Right cardiac atrium (tissue), 5 donors: Measurements from ENCODE around the gene PPP4R3A. TPM values are rescaled to one million over a fixed set of nuclear protein-coding genes. Genes with fewer than 3 reads are reported as not detected.
A peak's percentile ranks its signal among the peaks of the same experiment; 100 is the strongest.
"Not testable (repeated sequence)": the region's sequence is repeated elsewhere in the genome, so short reads cannot be mapped to it uniquely, and the experiment has no call there.

ENCODE experiments used
- ATAC-seq, 2 donors: fragments of 200-7000 bp; cut with Tn5 transposase; one replicate each; pipeline versions ENCODE4 v1.8.0 to v1.9.1; 2020; ENCODE audit warnings: moderate library complexity in 2 of 2, mild to moderate bottlenecking in 1 of 2
- DNase-seq, 3 donors: peaks; one replicate each; pipeline ENCODE4 v3.0.0-alpha.2; 2020
- H3K27ac ChIP-seq: one replicate; pipeline ENCODE4 v1.5.1; 2013; ENCODE audit warnings: mild to moderate bottlenecking, low read length, control low read depth, moderate library complexity
- H3K27me3 ChIP-seq: one replicate; pipeline ENCODE4 v1.6.1; 2013; ENCODE audit not compliant: control insufficient read depth, insufficient read depth
- H3K4me1 ChIP-seq: one replicate; pipeline ENCODE4 v1.6.1; 2013; ENCODE audit warnings: low read length; ENCODE audit not compliant: control insufficient read depth, insufficient read depth
- H3K4me3 ChIP-seq: one replicate; pipeline ENCODE4 v1.5.1; 2013; ENCODE audit warnings: low read length, control low read depth
- H3K9me3 ChIP-seq: one replicate; pipeline ENCODE4 v1.6.1; 2013; ENCODE audit warnings: low read length; ENCODE audit not compliant: control insufficient read depth
- WGBS: extraction: QIAGEN DNeasy Blood & Tissue Kit; methylation state at CpG from one replicate; pipeline ENCODE4 v1.1.7; 2013; 5-methylcytosine and 5-hydroxymethylcytosine counted together
- intact Hi-C, 4 donors: fragments of 100-400 bp; cut with DNase I; formaldehyde crosslinking; loops; one replicate each; pipeline versions ENCODE4 v1.11.0 to v1.14.0; 2022 to 2023
- long read RNA-seq, 4 donors: library from polyadenylated mRNA; unstranded; transcript quantifications; one replicate each; pipeline ENCODE4 v2.0.0, GENCODE V29; 2020 to 2021
- polyA plus RNA-seq: library from polyadenylated mRNA; stranded (reverse); fragments of 200-250 nt; gene quantifications from one replicate; pipeline ENCODE4 v1.2.3, GENCODE V29; 2013
- total RNA-seq, 4 donors: library from RNA; stranded (reverse); fragmentation: NEBNext Ultra II Directional; extraction: Animal tissue kit (Norgen Biotek cat#: 25700); gene quantifications; one replicate each; pipeline ENCODE4 v1.2.1, GENCODE V29; 2021
- donor health status: healthy with polysubstance abuse.
- donor health status: DM: no; HTN: yes; CAD: no.
- donor health status: DM: no; HTN: no; CAD: no.
- donor health status: DM: no; HTN: yes; CAD: no; lungs with severe emphysema.
- donor health status: DM: yes; HTN: yes; CAD: no.

Gene PPP4R3A
- total RNA-seq (10 to 100 TPM; 44.7 to 48.0 (median 47.1) TPM), polyA plus RNA-seq (42.4 TPM)
- long read RNA-seq, donor 1, full-length matches to known transcripts = 57 of 79 reads
- long read RNA-seq, donor 1, partial matches to known transcripts = 13 of 79 reads
- long read RNA-seq, donor 1, other reads (novel, unspliced or antisense) = 9 of 79 reads
- long read RNA-seq, donor 2, full-length matches to known transcripts = 27 of 34 reads
- long read RNA-seq, donor 2, partial matches to known transcripts = 3 of 34 reads
- long read RNA-seq, donor 2, other reads (novel, unspliced or antisense) = 4 of 34 reads
- long read RNA-seq, donor 3, full-length matches to known transcripts = 1 of 16 reads
- long read RNA-seq, donor 3, partial matches to known transcripts = 10 of 16 reads
- long read RNA-seq, donor 3, other reads (novel, unspliced or antisense) = 5 of 16 reads
- long read RNA-seq, donor 4, full-length matches to known transcripts = 22 of 30 reads
- long read RNA-seq, donor 4, partial matches to known transcripts = 3 of 30 reads
- long read RNA-seq, donor 4, other reads (novel, unspliced or antisense) = 5 of 30 reads

- intact Hi-C loops = no loop called here
- no peaks in the 10 kb centered on the region for H3K27me3 ChIP-seq
- no peaks in the 10 kb centered on the region for H3K9me3 ChIP-seq
- DNase-seq (peak; percentile 96 to 98 (median 98)), ATAC-seq (peak; percentile 98)
- H3K4me1 ChIP-seq = peaks cover 4% of the 10 kb centered on the region
- under 1% methylated on average over 95 of the region's 95 CpGs for WGBS
- H3K27ac ChIP-seq = peak within 1 kb of the TSS; percentile 98
- H3K4me3 ChIP-seq = peak within 1 kb of the TSS; percentile 93
Measured at GRCh38 chr14:91510171-91511042, at the start of gene PPP4R3A. TSS of gene PPP4R3A (minus strand) at chr14:91510310. CDS start at chr14:91509647, 663 bp downstream.

GRCh38 chr14:91555531-91555930 is 45.4 kb upstream of the PPP4R3A start:
- ATAC-seq = no peak
- H3K4me3 ChIP-seq = no peak overlapping the region
- H3K27me3 ChIP-seq = no peaks in the 10 kb centered on the region
- H3K4me1 ChIP-seq = no peaks in the 10 kb centered on the region
- intact Hi-C loops = no loop called here
- H3K27ac ChIP-seq = no peak overlapping the region
- H3K9me3 ChIP-seq = no peaks in the 10 kb centered on the region
- no peak for DNase-seq
- 77% methylated on average over 2 of the region's 2 CpGs for WGBS

- ATAC-seq (no peak), DNase-seq (no peak)
- 86% methylated on average over 11 of the region's 11 CpGs for WGBS
- Histone ChIP-seq H3K4me3 (no peak overlapping the region), H3K4me1 (no peaks in the 10 kb centered on the region), H3K9me3 (no peaks in the 10 kb centered on the region), H3K27ac (no peak overlapping the region), H3K27me3 (no peaks in the 10 kb centered on the region)
- intact Hi-C loops = no loop called here
Measured at GRCh38 chr14:91554535-91555332, 44.6 kb upstream of the PPP4R3A start.

GRCh38 chr14:91548108-91548507 is 38.0 kb upstream of the PPP4R3A start:
- DNase-seq = no peak
- Histone ChIP-seq H3K27me3 (no peaks in the 10 kb centered on the region), H3K27ac (no peak overlapping the region), H3K9me3 (no peaks in the 10 kb centered on the region), H3K4me1 (no peaks in the 10 kb centered on the region), H3K4me3 (no peak overlapping the region)
- ATAC-seq = no peak
- WGBS = 85% methylated on average over 3 of the region's 3 CpGs
- intact Hi-C loops = no loop called here

GRCh38 chr14:91545946-91546716 is 36.0 kb upstream of the PPP4R3A start:
- intact Hi-C loops = no loop called here
- no peaks in the 10 kb centered on the region for H3K4me1 ChIP-seq
- WGBS = 76% methylated on average over 5 of the region's 5 CpGs
- no peak overlapping the region for H3K27ac ChIP-seq
- no peaks in the 10 kb centered on the region for H3K27me3 ChIP-seq
- ATAC-seq (no peak), DNase-seq (no peak)
- no peak overlapping the region for H3K4me3 ChIP-seq
- no peaks in the 10 kb centered on the region for H3K9me3 ChIP-seq

- Histone ChIP-seq H3K27me3 (no peaks in the 10 kb centered on the region), H3K4me1 (no peaks in the 10 kb centered on the region), H3K4me3 (no peak overlapping the region), H3K27ac (no peak overlapping the region), H3K9me3 (no peaks in the 10 kb centered on the region)
- DNase-seq (no peak), ATAC-seq (no peak)
- intact Hi-C loops = no loop called here
Measured at GRCh38 chr14:91545204-91545603, 35.1 kb upstream of the PPP4R3A start.

- intact Hi-C loops = no loop called here
- no peaks in the 10 kb centered on the region for H3K27me3 ChIP-seq
- H3K9me3 ChIP-seq = no peaks in the 10 kb centered on the region
- 94% methylated on average over 3 of the region's 3 CpGs for WGBS
- H3K27ac ChIP-seq = no peak overlapping the region
- no peaks in the 10 kb centered on the region for H3K4me1 ChIP-seq
- H3K4me3 ChIP-seq = no peak overlapping the region
- no peak for DNase-seq
- no peak for ATAC-seq
Measured at GRCh38 chr14:91536327-91536726, 26.2 kb upstream of the PPP4R3A start.

GRCh38 chr14:91534059-91534458 is 23.9 kb upstream of the PPP4R3A start:
- H3K4me3 ChIP-seq, H3K9me3 ChIP-seq, ATAC-seq, H3K27ac ChIP-seq, intact Hi-C loops, DNase-seq, H3K4me1 ChIP-seq, H3K27me3 ChIP-seq: not testable (repeated sequence)
- 73% methylated on average over 5 of the region's 5 CpGs for WGBS

GRCh38 chr14:91533623-91534022 is 23.5 kb upstream of the PPP4R3A start:
- no peak overlapping the region for H3K27ac ChIP-seq
- 64% methylated on average over 3 of the region's 3 CpGs for WGBS
- H3K27me3 ChIP-seq = no peaks in the 10 kb centered on the region
- no peak overlapping the region for H3K4me3 ChIP-seq
- intact Hi-C loops = no loop called here
- no peaks in the 10 kb centered on the region for H3K4me1 ChIP-seq
- DNase-seq = no peak
- no peaks in the 10 kb centered on the region for H3K9me3 ChIP-seq
- ATAC-seq = no peak

GRCh38 chr14:91523972-91524371 is 13.9 kb upstream of the PPP4R3A start:
- ATAC-seq (no peak), DNase-seq (no peak)
- WGBS = 74% methylated on average over 3 of the region's 3 CpGs
- H3K4me3 ChIP-seq = no peak overlapping the region
- H3K27me3 ChIP-seq = no peaks in the 10 kb centered on the region
- no peaks in the 10 kb centered on the region for H3K4me1 ChIP-seq
- no peak overlapping the region for H3K27ac ChIP-seq
- intact Hi-C loops = no loop called here
- H3K9me3 ChIP-seq = no peaks in the 10 kb centered on the region
